ENCODE results near the gene PARD3B. TPM values are rescaled to one million over a fixed set of nuclear protein-coding genes. Genes with fewer than 3 reads are reported as not detected.

The PARD3B gene
- total and polyA plus RNA-seq, 2 of the 4 experiments (the other 2 are of a cell fraction) = 3.3 to 15.6 TPM

- Histone ChIP-seq H3K9ac (ENCODE audit: low read depth, low read length) (no peak overlapping the region), H2AK9ac (replicated peaks; ENCODE audit: low read depth, low read length, poor library complexity) (no peak overlapping the region), H3K27me3 (ENCODE audit: control insufficient read depth, insufficient read depth, low read length) (no peaks in the 10 kb centered on the region), H2AFZ (replicated peaks; ENCODE audit: low read length, poor library complexity) (no peak overlapping the region), H2BK20ac (ENCODE audit: low read depth, low read length) (no peak overlapping the region), H3K27ac (ENCODE audit: insufficient read depth, low read length) (no peak overlapping the region), H4K8ac (ENCODE audit: low read depth in 2 of 2, low read length in 2 of 2) (no peak overlapping the region), H4K20me1 (ENCODE audit: insufficient read depth, low read length) (no peaks in the 10 kb centered on the region), H3K14ac (replicated peaks; ENCODE audit: low read depth, low read length) (no peak overlapping the region), H3K56ac (ENCODE audit: extremely low read depth, insufficient read depth, low read length) (no peak overlapping the region), H3K79me1 (ENCODE audit: low read depth in 1 of 2, low read length in 2 of 2) (peaks cover 19% of the 10 kb centered on the region in 2 experiments), H2BK15ac (ENCODE audit: low read depth, low read length) (no peak overlapping the region), H3K4me2 (ENCODE audit: low read depth, low read length) (no peak overlapping the region), H4K91ac (ENCODE audit: insufficient read depth, low read depth, low read length) (no peak overlapping the region), H3K18ac (ENCODE audit: low read depth, low read length) (no peak overlapping the region), H3K23ac (ENCODE audit: low read depth, low read length) (no peak overlapping the region), H3K36me3 (ENCODE audit: control insufficient read depth, insufficient read depth, low read length) (no peaks in the 10 kb centered on the region), H3K4ac (ENCODE audit: low read depth, low read length) (no peak overlapping the region), H2AK5ac (ENCODE audit: low read depth, low read length) (no peak overlapping the region), H3K4me1 (ENCODE audit: control insufficient read depth, insufficient read depth, low read length) (no peaks in the 10 kb centered on the region), H3K4me3 (ENCODE audit: insufficient read depth, low read depth, low read length) (no peak overlapping the region), H3K9me1 (ENCODE audit: insufficient read depth, low read length) (no peaks in the 10 kb centered on the region), H4K5ac (ENCODE audit: low read depth, low read length) (no peak overlapping the region), H3K9me3 (ENCODE audit: control insufficient read depth, insufficient read depth, low read length) (no peaks in the 10 kb centered on the region), H2BK120ac (ENCODE audit: low read depth, low read length) (no peak overlapping the region), H2BK5ac (ENCODE audit: low read depth, low read length, poor library complexity, severe bottlenecking) (no peak overlapping the region)
- no peak for DNase-seq
- BruUV-seq (replicated peaks) = no TSS peak
- intact Hi-C loops (cut with micrococcal nuclease) (no loop called here), dilution Hi-C loops (cut with HindIII; ENCODE audit: low sequenced_read_pairs, unreplicated experiment) (no loop called here), in situ Hi-C loops (cut with MboI; ENCODE audit: low sequenced_read_pairs) (no loop called here)
- 75% methylated on average over 1 of the region's 2 CpGs; no CpG with 5 or more reads in 1 of the 2 experiments for WGBS, 2 experiments (ENCODE audit: extremely low coverage in 2 of 2, insufficient read length in 1 of 2)
- CTCF ChIA-PET = no interaction called here
- TF ChIP-seq FOS (IDR thresholded peaks at IDR 0.05; ENCODE audit: low read depth, low read length) = no peak
- no peak for TF ChIP-seq RAD21 (IDR thresholded peaks at IDR 0.05; ENCODE audit: low read length)
- no peak for TF ChIP-seq MXI1 (IDR thresholded peaks at IDR 0.05; ENCODE audit: borderline replicate concordance, low read depth, low read length)
- TF ChIP-seq CEBPB (IDR thresholded peaks at IDR 0.05; ENCODE audit: low read depth, low read length) = no peak
- TF ChIP-seq RCOR1 (IDR thresholded peaks at IDR 0.05; ENCODE audit: insufficient replicate concordance, low read length) = no peak
- no peak for TF ChIP-seq NFE2L2 (IDR thresholded peaks at IDR 0.05; ENCODE audit: low read depth, low read length)
- TF ChIP-seq POLR2A (IDR thresholded peaks at IDR 0.05; ENCODE audit: low read depth, low read length) = no peak
- TF ChIP-seq MAFK (IDR thresholded peaks at IDR 0.05; ENCODE audit: low read depth, low read length) = no peak
- TF ChIP-seq ELK1 (IDR thresholded peaks at IDR 0.05; ENCODE audit: borderline replicate concordance, low read depth, low read length) = no peak
- TF ChIP-seq CHD1 (IDR thresholded peaks at IDR 0.05; ENCODE audit: low read depth, low read length) = no peak
- no peak for TF ChIP-seq USF2 (IDR thresholded peaks at IDR 0.05; ENCODE audit: low read depth, low read length)
- POLR2A ChIA-PET (ENCODE audit: unreplicated experiment) = no interaction called here
- ATAC-seq (ENCODE audit: low read depth) = no peak
Observed at GRCh38 chr2:204917089-204917701, 371.9 kb downstream of the PARD3B start.
